HCT116 (cell line): ENCODE measurements around the gene UBE2H. TPM values are rescaled to one million over a fixed set of nuclear protein-coding genes. Genes with fewer than 3 reads are reported as not detected.

ENCODE experiments used
- ATAC-seq: fragments of 200-7000 bp; cut with Tn5 transposase; 2 replicates; pipeline ENCODE4 v1.9.1; 2020; ENCODE audit warnings: mild to moderate bottlenecking, moderate library complexity
- BruUV-seq: library from RNA; stranded (reverse); fragments of 400-500 nt; replicated peaks from 2 replicates; lab custom pipeline; 2021; lab: Mats Ljungman, UMichigan
- CTCF ChIA-PET: fragments of 300-600 bp; sonication (Branson Sonifier 250); formaldehyde crosslinking; loops from one replicate; lab custom pipeline; 2021; ENCODE audit warnings: antibody characterized with exemption; lab: Charles Lee
- POLR2A ChIA-PET: fragments of 300-600, 350-600 bp; sonication (Branson Sonifier 250); formaldehyde crosslinking; loops from one replicate; lab custom pipeline; 2021; ENCODE audit warnings: antibody characterized with exemption; lab: Charles Lee
- RAD21 ChIA-PET, 2 experiments: fragments of 300-600 bp; sonication (Branson Sonifier 250); formaldehyde crosslinking; loops; one replicate each; lab custom pipeline; 2023; ENCODE audit warnings: low total read pairs in 2 of 2; ENCODE audit not compliant: uncharacterized antibody in 2 of 2, unreplicated experiment in 2 of 2, low non-redundant PET in 1 of 2; lab: Charles Lee
- DNase-seq: peaks from one replicate; pipeline ENCODE4 v3.0.0-alpha.2; 2010; ENCODE audit warnings: low read depth, low spot score
- H2AFZ ChIP-seq: fragments of 200-600 bp; shearing (Covaris generic), sonication (generic); 2 replicates; pipeline ENCODE4 v1.6.1; 2017; ENCODE audit warnings: low read depth, mixed run types, mixed read lengths, antibody characterized with exemption, low read length; ENCODE audit not compliant: poor library complexity, severe bottlenecking
- H3K27ac ChIP-seq: 2 replicates; pipeline ENCODE4 v1.5.1; 2012; ENCODE audit warnings: low read depth, low read length
- H3K27me3 ChIP-seq: fragments of 200-600 bp; sonication (generic); 2 replicates; pipeline ENCODE4 v1.6.1; 2016; ENCODE audit warnings: mixed run types, low read length, mixed read lengths; ENCODE audit not compliant: insufficient read depth
- H3K36me3 ChIP-seq, 2 experiments: fragments of 200-500 bp in 1 of 2; fragments of 200-600 bp in 1 of 2; sonication (Bioruptor generic) in 1 of 2; sonication (generic) in 1 of 2; 2 replicates each; pipeline versions ENCODE4 v1.5.1 to v1.6.1; 2014 to 2016; ENCODE audit warnings: low read length in 2 of 2, inconsistent platforms in 1 of 2, mixed read lengths in 1 of 2, mixed run types in 1 of 2; ENCODE audit not compliant: insufficient read depth in 2 of 2, control insufficient read depth in 1 of 2
- H3K4me1 ChIP-seq, 2 experiments: fragments of 200-600 bp in 1 of 2; sonication (generic) in 1 of 2; 2 replicates each; pipeline versions ENCODE4 v1.5.1 to v1.6.1; 2012 to 2017; ENCODE audit warnings: low read length in 2 of 2, inconsistent platforms in 1 of 2, mild to moderate bottlenecking in 1 of 2, mixed read lengths in 1 of 2, mixed run types in 1 of 2, moderate library complexity in 1 of 2; ENCODE audit not compliant: insufficient read depth in 2 of 2, control insufficient read depth in 1 of 2
- H3K4me2 ChIP-seq: fragments of 200-600 bp; sonication (generic); 2 replicates; pipeline ENCODE4 v1.6.1; 2017; ENCODE audit warnings: mixed run types, low read length, mixed read lengths
- H3K4me3 ChIP-seq, 2 experiments: fragments of 200-600 bp in 1 of 2; sonication (generic) in 1 of 2; replicated peaks in 1 of 2; 2 replicates each; pipeline ENCODE4 v1.5.1; 2011 to 2016; ENCODE audit warnings: low read length in 2 of 2, control low read depth in 1 of 2, low read depth in 1 of 2, mild to moderate bottlenecking in 1 of 2, mixed read lengths in 1 of 2, mixed run types in 1 of 2
- H3K79me2 ChIP-seq: fragments of 200-600 bp; sonication (generic); 2 replicates; pipeline ENCODE4 v1.6.1; 2017; ENCODE audit warnings: mild to moderate bottlenecking, mixed run types, low read length, moderate library complexity, mixed read lengths; ENCODE audit not compliant: insufficient read depth
- H3K9ac ChIP-seq: fragments of 200-600 bp; sonication (generic); 2 replicates; pipeline ENCODE4 v1.6.1; 2016; ENCODE audit warnings: low read length, mixed read lengths
- H3K9me2 ChIP-seq: fragments of 200-600 bp; sonication (generic), shearing (Covaris generic); 2 replicates; pipeline ENCODE4 v1.6.1; 2017; ENCODE audit warnings: mixed run types, mild to moderate bottlenecking, moderate library complexity; ENCODE audit not compliant: insufficient read depth
- H3K9me3 ChIP-seq, 2 experiments: fragments of 200-500 bp in 1 of 2; fragments of 200-600 bp in 1 of 2; sonication (Bioruptor generic) in 1 of 2; sonication (generic) in 1 of 2; 2 replicates each; pipeline ENCODE4 v1.6.1; 2014 to 2017; ENCODE audit warnings: low read length in 2 of 2, mixed read lengths in 2 of 2, inconsistent platforms in 1 of 2, low read depth in 1 of 2, mild to moderate bottlenecking in 1 of 2, mixed run types in 1 of 2, moderate library complexity in 1 of 2; ENCODE audit not compliant: control insufficient read depth in 1 of 2, insufficient read depth in 1 of 2
- H4K20me1 ChIP-seq: fragments of 200-600 bp; sonication (generic), shearing (Covaris generic); 2 replicates; pipeline ENCODE4 v1.6.1; 2017; ENCODE audit warnings: mixed run types, mild to moderate bottlenecking, moderate library complexity; ENCODE audit not compliant: insufficient read depth
- ATF3 ChIP-seq: IDR thresholded peaks from 2 replicates; pipeline ENCODE4 v1.6.1; 2012
- CBX3 ChIP-seq: IDR thresholded peaks from 2 replicates; pipeline ENCODE4 v1.6.1; 2012; ENCODE audit warnings: low read depth
- CTCF ChIP-seq, 3 experiments: fragments of 200-600 bp in 1 of 3; sonication (generic) in 1 of 3; IDR thresholded peaks in 2 of 3; conservative IDR thresholded peaks in 1 of 3; 2 replicates each; pipeline ENCODE4 v1.5.1; 2012 to 2017; ENCODE audit warnings: low read depth in 2 of 3, low read length in 2 of 3, antibody characterized with exemption in 1 of 3, borderline replicate concordance in 1 of 3, control low read depth in 1 of 3, mild to moderate bottlenecking in 1 of 3, mixed read lengths in 1 of 3, mixed run types in 1 of 3, moderate library complexity in 1 of 3; ENCODE audit not compliant: insufficient read depth in 1 of 3
- ELF1 ChIP-seq: IDR thresholded peaks from 2 replicates; pipeline ENCODE4 v1.6.1; 2012; ENCODE audit warnings: low read depth, borderline replicate concordance
- EZH2phosphoT487 ChIP-seq: fragments of 200-600 bp; IDR thresholded peaks from 2 replicates; pipeline ENCODE4 v1.6.1; 2018; ENCODE audit warnings: antibody characterized with exemption, borderline replicate concordance
- FOSL1 ChIP-seq: IDR thresholded peaks from 2 replicates; pipeline ENCODE4 v1.6.1; 2012; ENCODE audit warnings: low read depth
- JUND ChIP-seq: IDR thresholded peaks from 2 replicates; pipeline ENCODE4 v1.6.1; 2012
- MAX ChIP-seq: IDR thresholded peaks from 2 replicates; pipeline ENCODE4 v1.6.1; 2012
- POLR2A ChIP-seq: IDR thresholded peaks from 2 replicates; pipeline ENCODE4 v1.7.0; 2011; ENCODE audit warnings: borderline replicate concordance; ENCODE audit not compliant: insufficient read depth, insufficient read length; ENCODE audit errors: extremely low read depth
- POLR2AphosphoS5 ChIP-seq: IDR thresholded peaks from 2 replicates; pipeline ENCODE4 v1.6.1; 2011; ENCODE audit warnings: mild to moderate bottlenecking, low read depth, low read length, moderate library complexity
- RAD21 ChIP-seq: IDR thresholded peaks from 2 replicates; pipeline ENCODE4 v1.6.1; 2012; ENCODE audit warnings: low read depth, mild to moderate bottlenecking
- REST ChIP-seq: IDR thresholded peaks from 2 replicates; pipeline ENCODE4 v1.6.1; 2012; ENCODE audit warnings: low read depth
- SRF ChIP-seq: IDR thresholded peaks from 2 replicates; pipeline ENCODE4 v1.6.1; 2012; ENCODE audit warnings: low read depth
- YY1 ChIP-seq: IDR thresholded peaks from 2 replicates; pipeline ENCODE4 v1.6.1; 2011; ENCODE audit warnings: low read length, low read depth, moderate library complexity, mild to moderate bottlenecking; ENCODE audit not compliant: insufficient replicate concordance; ENCODE audit errors: extremely low read depth
- ZFX ChIP-seq: fragments of 450-650 bp; IDR thresholded peaks from 2 replicates; pipeline ENCODE4 v1.6.1; 2017
- ZNF274 ChIP-seq: fragments of 200-500 bp; sonication (Bioruptor generic); IDR thresholded peaks from 2 replicates; pipeline ENCODE4 v1.6.1; 2014; ENCODE audit warnings: mild to moderate bottlenecking, low read depth, low read length, inconsistent platforms
- intact Hi-C: fragments of 100-400 bp; cut with micrococcal nuclease; formaldehyde crosslinking; loops from 2 replicates; pipeline ENCODE4 v1.10.0; 2022
- total RNA-seq: library from RNA; stranded (reverse); gene quantifications from one replicate; pipeline ENCODE4 v1.2.1, GENCODE V29; 2021; ENCODE audit not compliant: unreplicated experiment

The UBE2H gene
- total RNA-seq, 1 experiment from 2014 or later: 117 TPM

GRCh38 chr7:129866251-129866650, 86.5 kb downstream of the UBE2H start:
- ChIA-PET CTCF (no interaction called here), RAD21 (no interaction called here), POLR2A (no interaction called here)
- Histone ChIP-seq H3K4me1 (peaks cover 53 to 59% of the 10 kb centered on the region in 2 experiments; a peak in 3 of 4 replicates), H3K27ac (peak overlapping the region; percentile 18; the same call in 1 of the 2 replicates), H3K36me3 (no peaks in the 10 kb centered on the region), H3K9ac (no peak overlapping the region), H3K9me3 (no peaks in the 10 kb centered on the region), H2AFZ (no peak overlapping the region), H3K79me2 (peaks cover 76% of the 10 kb centered on the region), H3K27me3 (no peaks in the 10 kb centered on the region), H3K4me2 (no peak overlapping the region), H3K4me3 (no peak overlapping the region), H3K9me2 (no peaks in the 10 kb centered on the region), H4K20me1 (no peaks in the 10 kb centered on the region)
- no peak for TF ChIP-seq FOSL1
- no peak for TF ChIP-seq EZH2phosphoT487
- TF ChIP-seq ATF3: no peak
- TF ChIP-seq ZFX: no peak
- TF ChIP-seq CTCF (IDR thresholded peaks at IDR 0.05 in 2 of 3, conservative IDR thresholded peaks at IDR 0.05 in 1 of 3; ENCODE audit: borderline replicate concordance in 1 of 3, insufficient read depth in 1 of 3, low read depth in 2 of 3, low read length in 2 of 3): no peak
- no peak for TF ChIP-seq POLR2AphosphoS5
- TF ChIP-seq ZNF274: no peak
- no peak for TF ChIP-seq CBX3
- no peak for TF ChIP-seq ELF1
- no peak for TF ChIP-seq REST
- TF ChIP-seq YY1: no peak
- no peak for TF ChIP-seq POLR2A
- TF ChIP-seq JUND: no peak
- TF ChIP-seq RAD21: no peak
- TF ChIP-seq SRF: no peak
- TF ChIP-seq MAX: no peak
- BruUV-seq: no TSS peak
- intact Hi-C loops: no loop called here
- ATAC-seq (no peak), DNase-seq (no peak)
